CD4-positive, alpha-beta T cell treated with Interferon alpha-2 for 1 hour (primary cell): ENCODE measurements around the gene PAPOLA.
A peak's percentile ranks its signal among the peaks of the same experiment; 100 is the strongest.

ENCODE experiments used
- DNase-seq, 2 donors: peaks; one replicate each; pipeline ENCODE4 v3.0.0-alpha.2; 2020 to 2022

The PAPOLA gene

DNA sequence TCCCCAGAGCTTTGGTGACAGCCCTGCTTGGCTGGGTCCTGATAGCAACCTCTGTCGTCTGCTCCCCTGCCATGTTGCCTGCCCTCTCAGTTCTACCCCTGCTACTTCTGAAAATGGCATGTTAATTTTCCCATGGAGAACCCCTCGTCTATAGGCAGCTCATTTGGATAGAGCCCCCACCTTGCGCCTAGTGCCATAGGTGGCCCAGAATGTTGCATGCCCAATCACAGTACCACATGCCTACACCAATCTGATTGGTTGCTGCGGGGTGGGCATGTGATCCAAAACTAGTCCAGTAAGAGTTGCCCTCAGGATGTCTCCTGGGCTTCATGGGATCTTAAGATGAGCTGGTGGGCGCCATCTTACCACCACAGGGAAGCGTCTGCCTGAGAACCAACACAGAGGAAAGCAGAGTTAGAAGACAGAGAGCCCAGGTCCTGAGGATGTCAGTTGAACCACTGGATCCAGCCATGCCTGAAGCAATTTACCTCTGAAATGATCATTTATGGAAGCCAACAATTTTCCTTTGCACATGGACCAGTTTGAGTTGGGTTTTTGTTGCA, 85.7 kb downstream of the PAPOLA start:
- no peak for DNase-seq

- no peak for DNase-seq
Observed at GRCh38 chr14:96588410-96589257, 86.5 kb downstream of the PAPOLA start.

DNA sequence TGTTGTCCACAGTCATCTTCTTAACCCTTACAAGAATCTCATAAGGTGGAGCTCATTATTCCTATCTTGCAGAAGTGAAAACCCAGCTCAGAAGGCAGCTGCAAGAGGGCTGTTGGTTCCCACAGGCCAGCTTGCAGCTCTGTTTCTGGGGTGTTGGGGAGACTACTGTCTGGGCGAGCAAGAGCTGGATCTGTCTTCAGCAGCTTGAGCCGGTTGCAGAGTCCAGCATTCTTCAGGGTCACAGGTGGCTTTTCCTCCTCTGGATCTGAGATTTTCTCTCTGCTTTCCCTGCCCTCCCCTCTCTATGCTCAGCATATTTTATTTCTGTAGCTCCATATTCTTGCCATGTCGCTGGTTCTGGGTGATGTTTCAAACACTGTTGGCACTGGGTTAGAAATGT, 87.4 kb downstream of the PAPOLA start:
- no peak for DNase-seq

- DNase-seq, result no peak
Observed at GRCh38 chr14:96590190-96590864, 88.1 kb downstream of the PAPOLA start.

DNA sequence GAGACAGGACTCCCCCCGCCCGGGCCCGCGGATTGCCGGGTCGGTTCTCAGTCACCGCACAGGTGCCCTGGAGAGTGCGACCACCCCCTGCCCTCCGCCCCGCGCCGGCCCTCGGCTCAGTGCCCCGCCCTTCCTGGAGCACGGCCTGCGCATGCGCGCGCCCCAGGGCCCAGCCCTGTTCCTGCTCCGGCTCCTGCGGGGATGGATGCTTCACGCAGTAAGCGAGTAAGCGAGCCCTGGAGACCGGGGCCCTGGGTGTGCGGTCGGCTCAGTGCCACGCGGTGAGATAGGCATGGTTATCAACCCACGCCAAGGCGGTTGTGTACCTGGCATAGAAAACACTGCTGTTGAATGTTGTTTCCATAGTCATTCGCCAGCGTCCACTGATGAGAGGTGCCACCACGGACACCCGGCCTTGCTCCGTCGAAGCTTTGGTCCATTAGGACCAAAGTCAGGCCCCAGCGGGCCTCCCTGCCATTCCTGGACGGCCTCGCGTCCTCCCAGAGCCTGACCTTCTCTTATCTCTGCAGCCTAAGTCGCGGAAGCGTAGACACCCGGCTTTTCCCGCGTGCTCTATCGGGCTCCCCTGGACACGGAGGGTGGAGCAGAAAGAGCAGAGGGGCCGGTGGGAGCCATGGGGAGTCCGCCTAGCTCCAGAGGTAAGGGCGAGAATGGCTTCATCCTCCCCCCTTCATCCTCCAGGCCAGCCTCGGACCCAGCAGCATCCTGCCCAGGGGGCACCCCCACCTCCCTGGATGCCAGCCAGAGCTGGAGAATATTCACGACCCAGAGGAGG, 90.6 kb downstream of the PAPOLA start:
- DNase-seq, result peak; percentile 47 to 70

DNA sequence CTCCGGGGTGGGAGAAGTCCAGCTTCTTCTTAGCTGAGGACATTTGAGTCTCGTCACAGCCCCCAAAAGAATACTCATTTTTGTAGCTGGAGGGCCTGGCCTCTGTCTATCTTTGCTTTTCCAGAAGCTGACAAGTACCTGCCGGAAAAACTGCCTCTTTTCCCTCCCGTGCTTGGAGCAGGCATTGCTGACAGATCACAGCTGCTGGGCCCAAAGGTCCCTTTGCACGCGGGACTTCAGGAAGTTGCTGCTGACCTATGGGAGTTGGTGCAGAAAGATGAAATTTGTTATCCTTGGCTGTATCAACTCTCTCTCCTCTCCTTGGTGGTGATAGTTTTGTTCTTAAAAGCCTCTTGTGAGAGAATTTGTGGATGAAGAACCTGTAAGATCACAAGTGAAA, 92.8 kb downstream of the PAPOLA start:
- no peak for DNase-seq

GRCh38 chr14:96597680-96598079, 95.5 kb downstream of the PAPOLA start:
- no peak for DNase-seq

DNA sequence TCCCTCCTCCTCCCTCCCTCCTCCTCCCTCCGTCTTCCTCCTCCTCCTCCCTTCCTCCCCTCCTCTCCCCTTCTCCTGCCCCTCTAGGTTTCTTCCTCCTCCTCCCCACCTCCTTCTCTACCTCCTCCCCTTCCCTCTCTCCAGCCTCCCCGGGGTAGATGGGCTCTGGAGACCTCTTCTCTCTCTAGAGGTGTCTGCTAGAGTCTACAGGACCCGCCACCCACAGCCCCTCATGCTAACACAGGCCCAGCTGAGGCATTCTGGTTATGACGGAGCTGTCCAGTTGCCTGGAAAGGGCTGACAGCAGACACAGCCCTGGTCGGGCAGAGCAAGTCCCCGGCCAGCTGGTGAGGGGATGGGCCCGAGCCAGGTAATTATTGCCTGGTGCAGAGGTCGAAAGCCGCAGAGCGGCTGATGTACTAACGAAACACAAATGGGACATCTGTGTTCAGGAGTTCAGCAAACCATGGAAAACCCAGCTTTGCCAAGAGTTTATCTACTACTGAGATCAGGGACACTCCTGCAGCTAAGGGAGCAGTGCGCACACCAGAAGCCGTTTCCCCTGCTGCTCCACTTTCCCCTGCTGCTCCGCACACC, 96.2 kb downstream of the PAPOLA start:
- DNase-seq, result no peak

GRCh38 chr14:96599076-96599475, 96.9 kb downstream of the PAPOLA start:
- DNase-seq, result no peak

GRCh38 chr14:96602186-96602585, 100.0 kb downstream of the PAPOLA start:
- DNase-seq, result no peak

DNA sequence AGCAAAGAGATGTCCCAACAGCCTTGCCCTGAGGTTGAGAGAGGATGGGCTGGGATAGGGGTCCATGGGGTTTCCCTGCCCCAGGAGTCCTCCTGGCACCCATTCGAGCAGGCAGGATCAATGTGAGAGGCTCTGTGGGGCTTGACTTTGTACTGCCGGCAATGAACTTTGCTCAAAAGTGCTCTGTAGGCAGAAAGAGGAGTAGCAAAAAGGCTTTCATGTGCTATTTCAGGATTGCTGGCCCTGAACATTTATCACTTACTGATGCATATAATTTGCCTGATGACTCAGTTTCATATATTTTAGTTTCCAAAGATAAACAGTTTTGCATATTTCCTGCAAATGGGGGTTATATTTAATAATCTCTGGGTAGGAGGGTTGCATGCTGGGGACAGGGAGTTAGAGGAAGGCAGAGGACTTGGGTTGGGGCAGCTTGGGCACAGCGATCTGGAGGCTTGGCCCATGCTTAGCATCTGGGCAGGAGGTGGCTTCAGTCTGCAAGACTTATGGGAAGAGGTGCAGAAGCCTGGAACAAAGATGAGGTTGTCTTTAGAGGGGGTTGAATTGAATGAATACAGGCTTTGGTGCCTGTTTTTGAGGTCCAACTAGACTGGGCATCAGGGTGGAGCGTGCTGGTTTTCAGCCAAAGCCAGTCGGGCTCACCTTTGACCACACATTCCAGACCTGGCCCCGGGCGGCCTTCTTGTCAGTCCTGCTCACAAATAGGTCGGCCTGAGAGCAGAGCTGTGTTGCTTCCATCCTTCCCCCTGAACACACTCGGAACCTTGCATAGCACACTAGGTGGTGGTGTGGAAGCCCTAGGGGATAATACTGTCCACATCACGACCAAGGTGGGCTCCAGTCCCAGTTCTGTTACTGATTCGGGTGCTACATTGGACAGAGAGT, 101.4 kb downstream of the PAPOLA start:
- DNase-seq, result no peak

DNA sequence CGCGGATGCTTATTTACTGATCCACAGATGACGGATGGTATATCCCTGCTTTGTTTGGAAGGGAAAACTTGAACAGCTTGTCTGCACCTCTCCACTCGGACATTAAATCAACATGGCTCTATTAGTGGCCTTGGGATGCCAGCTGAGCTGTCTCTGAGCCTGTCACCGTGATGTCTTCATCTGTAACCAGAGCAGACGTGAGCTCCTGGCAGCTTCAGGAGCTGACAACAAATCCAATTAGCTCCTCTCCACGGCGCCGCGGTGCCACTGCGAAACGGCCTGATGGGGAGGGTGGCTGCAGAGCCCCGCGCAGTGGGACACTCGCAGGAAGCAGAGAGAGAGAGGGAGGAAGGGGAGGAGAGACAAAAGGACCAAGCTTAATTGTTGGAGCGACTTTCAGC, 112.3 kb downstream of the PAPOLA start:
- no peak for DNase-seq

DNA sequence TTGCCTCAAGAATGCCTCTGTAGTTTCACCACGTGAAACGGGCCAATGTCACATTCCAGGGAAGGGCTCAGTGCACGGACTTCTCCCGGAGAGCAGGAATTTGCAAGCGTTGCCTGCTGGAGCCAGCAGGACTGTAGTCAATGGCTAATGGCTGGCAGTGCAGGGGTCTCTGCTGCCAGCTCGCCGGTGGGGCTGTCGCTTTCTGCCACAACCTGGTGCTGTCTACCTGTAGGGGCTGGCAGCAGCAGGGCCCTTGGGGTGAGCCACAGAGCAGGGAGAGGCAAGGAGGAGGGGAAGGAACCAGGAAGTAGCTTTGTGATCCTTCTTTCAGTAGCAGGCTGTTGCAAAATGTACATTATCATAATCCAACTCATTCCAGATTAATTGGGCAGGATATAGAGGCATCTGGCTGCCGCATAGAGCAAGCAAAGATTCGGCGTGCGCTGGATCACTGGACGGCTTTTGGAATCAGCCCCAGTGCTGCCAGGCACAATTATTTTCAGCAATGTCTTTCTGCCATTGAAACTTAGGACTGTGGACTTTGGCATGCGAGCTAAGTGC, 114.1 kb downstream of the PAPOLA start:
- DNase-seq, result no peak
